GM21786 (cell line): ENCODE measurements around the gene DICER1.

Experiments
- ATAC-seq: cut with Tn5 transposase; IDR thresholded peaks from one replicate; pipeline ENCODE4 v1.9.1; 2021; ENCODE audit not compliant: unreplicated experiment

The DICER1 gene

DNA sequence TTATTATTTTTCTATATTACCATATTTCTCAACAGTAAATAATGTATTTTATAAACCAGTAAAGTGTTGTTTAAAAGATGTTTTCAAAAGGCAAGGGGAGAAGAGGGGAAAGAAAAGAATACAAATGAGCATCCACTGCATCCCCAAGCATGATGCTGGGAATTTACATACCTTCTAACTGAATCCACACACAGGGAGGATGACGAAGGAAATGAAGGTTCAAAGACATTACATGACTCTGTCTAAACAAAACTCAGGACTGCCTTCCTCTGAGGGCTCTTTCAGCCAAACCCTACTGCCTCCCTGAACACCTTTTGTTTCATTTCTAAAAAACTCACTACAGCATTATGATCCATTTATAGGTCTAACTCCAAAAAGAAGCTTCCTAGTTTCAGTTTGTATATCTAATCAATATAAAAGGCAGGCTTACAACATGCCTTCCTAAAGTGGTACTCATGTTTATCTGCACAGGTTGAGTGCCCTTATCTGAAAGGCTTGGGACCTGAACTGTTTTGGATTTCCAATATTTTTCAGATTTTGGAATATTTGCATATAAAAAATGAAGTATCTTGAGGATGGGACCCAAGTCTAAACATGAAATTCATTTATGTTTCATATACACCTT is 30.3 kb downstream of the DICER1 start:
- ATAC-seq = no peak

DNA sequence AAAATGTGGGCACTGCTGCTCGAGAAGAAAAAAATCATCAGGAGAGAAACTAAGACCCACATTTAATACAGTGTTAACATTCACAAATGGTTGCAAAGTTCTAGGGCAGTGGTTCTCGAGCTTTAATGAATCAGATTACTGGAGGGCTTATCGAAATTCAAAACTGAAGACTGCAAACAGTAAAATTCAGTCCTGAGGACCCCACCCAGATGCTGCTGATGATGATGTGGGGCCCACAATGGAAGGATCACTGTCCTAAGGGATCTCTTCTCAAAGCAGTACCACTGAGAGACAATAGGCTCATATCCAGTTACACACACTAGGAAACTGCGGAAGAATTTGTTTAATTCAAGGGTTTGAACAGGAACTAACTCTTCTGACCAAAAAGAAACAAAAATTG is 31.4 kb downstream of the DICER1 start:
- ATAC-seq = no peak

GRCh38 chr14:95125221-95125620 is 32.1 kb downstream of the DICER1 start:
- no peak for ATAC-seq

- ATAC-seq = no peak
Observed at GRCh38 chr14:95123891-95124579, 33.3 kb downstream of the DICER1 start.

GRCh38 chr14:95122621-95122945 is 34.7 kb downstream of the DICER1 start:
- ATAC-seq = no peak

GRCh38 chr14:95121911-95122620 is 35.3 kb downstream of the DICER1 start:
- no peak for ATAC-seq

GRCh38 chr14:95119336-95119735 is 38.0 kb downstream of the DICER1 start:
- no peak for ATAC-seq

GRCh38 chr14:95117937-95118721 is 39.2 kb downstream of the DICER1 start:
- ATAC-seq = no peak

GRCh38 chr14:95113476-95113875 is 43.9 kb downstream of the DICER1 start:
- ATAC-seq = no peak

DNA sequence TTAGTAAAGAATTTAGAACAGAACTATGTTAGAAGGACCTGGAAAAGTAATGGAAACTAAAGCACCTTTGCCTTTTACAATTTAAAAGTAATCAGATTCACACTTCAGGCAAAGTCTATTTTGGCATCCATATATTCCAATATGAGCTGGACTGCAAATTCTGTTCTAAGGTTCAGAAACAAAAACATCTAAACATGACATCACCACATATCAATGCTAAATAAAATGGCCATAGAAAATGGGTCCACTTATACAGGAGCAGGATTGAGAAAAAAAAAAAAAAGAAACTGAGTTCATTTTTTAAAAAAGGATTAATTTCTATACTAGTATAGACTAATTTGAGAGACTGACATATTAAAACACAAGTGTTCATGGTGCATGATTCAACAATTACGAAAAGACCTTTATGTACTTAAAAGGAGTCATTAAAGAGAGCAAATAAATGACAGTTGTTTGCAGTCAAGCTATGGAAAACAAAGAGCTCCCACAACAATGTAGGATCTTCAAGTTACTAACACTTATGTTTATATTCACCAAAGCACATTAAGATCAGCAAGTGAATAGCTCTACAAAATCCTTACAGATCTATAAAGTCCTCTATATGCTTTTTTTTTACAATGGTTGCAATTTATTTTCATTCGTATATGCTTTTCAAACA is 45.7 kb downstream of the DICER1 start:
- no peak for ATAC-seq

GRCh38 chr14:95110178-95110577 is 47.2 kb downstream of the DICER1 start:
- no peak for ATAC-seq

GRCh38 chr14:95107711-95108110 is 49.6 kb downstream of the DICER1 start:
- ATAC-seq = no peak

DNA sequence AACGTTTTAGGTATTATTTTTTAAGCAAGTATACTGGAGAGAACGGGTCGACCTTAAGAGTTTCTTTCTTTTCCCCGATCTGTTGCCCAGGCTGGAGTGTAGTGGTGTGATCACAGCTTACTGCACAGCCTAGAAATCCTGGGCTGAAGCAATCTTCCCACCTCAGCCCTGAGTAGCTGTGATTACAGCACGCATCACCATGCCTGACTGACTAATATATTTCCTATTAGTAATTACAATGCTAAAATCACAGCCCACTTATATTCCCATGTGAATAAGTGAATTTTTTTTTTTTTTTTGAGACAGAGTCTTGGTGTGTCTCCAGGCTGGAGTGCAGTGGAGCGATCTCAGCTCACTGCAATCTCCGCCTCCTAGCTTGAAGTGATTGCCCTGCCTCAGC is 50.4 kb downstream of the DICER1 start:
- ATAC-seq = no peak

DNA sequence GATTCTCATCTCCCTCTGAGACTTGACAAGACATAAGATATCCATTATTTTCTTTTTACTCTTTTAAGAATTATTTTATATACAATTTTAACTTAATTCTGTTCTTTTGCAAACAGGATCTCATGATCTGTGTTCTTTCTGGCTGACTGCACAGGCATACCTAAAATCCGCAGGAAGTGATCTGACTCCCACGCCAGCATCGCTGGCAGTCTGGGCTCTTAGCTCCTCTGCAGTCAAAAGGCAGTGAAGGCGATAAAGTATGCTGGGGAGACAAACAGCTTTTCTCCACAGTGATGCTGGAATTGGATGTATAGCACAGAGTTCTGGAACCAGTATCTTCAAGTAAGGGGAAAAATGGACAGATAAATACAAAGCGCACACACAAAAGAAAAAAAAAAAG is 52.4 kb downstream of the DICER1 start:
- no peak for ATAC-seq

DNA sequence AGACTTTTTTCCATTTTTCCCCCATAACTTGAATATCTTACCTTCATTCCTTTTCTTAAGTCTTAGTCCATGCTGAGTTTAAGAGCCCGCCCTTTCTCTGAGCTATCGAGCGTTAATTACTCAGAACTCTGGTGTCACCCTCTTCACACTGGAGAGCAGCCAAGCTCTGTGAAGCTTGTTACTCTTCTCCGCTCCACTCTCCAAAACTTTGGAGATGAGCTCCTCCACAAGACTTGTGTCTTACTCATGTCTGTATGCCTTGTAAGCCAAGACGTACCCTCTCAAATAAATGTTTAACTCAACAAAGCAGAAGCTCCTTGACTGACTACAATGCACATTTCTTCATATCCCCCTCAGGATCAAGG is 54.7 kb downstream of the DICER1 start:
- no peak for ATAC-seq

- ATAC-seq = no peak
Observed at GRCh38 chr14:95101736-95102679, 55.3 kb downstream of the DICER1 start.

GRCh38 chr14:95098984-95099599 is 58.2 kb downstream of the DICER1 start:
- no peak for ATAC-seq

- no peak for ATAC-seq
Observed at GRCh38 chr14:95097385-95097784, 59.9 kb downstream of the DICER1 start.

DNA sequence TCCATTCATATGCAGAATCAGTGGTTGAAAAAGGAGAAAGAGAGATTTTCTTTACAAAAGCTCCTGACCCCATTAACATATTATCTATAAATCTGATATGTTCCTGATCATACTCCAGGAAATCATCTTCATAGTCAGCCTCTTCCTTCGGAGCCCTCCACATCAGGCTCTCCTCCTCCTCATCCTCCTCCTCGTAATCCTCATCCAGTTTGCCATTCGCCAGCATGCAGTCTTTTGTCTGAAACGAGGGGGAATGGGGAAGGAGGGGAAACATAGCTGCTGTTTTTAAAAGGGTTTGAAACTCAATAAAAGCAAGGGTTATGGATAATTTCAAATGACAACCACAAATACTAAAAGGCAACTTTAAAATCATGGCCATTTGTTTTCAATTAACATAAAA is 60.9 kb downstream of the DICER1 start:
- no peak for ATAC-seq

DNA sequence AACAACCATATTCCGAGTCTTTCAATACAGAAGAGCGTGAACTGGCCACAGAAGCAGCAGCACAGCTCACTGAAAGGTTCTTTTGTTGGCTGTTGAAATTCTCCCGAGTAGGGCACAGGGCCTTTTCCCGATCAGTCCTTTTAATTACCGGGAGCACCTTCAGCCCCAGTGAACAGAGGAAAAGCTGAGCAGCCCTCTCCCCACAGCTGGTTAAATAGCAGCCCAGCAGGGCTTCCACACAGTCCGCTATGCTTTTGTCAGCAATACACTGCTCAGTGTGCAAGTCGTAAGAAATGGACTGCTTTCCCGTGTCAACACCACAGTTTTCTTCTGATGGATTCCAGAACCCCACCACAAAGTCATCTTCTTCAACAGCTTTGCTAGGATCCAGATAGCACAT is 61.3 kb downstream of the DICER1 start:
- no peak for ATAC-seq
